Brain microvascular endothelial cell (primary cell): ENCODE data around the gene SMTNL1.

Experiments used
- DNase-seq: peaks from one replicate; pipeline ENCODE4 v3.0.0-alpha.2; 2020
- H3K27ac ChIP-seq: fragments of 250-450 bp; sonication (Bioruptor Pico); 2 replicates; pipeline ENCODE4 v1.5.1; 2020; ENCODE audit warnings: mild to moderate bottlenecking, moderate library complexity
- H3K27me3 ChIP-seq: fragments of 250-450 bp; sonication (Bioruptor Pico); replicated peaks from 2 replicates; pipeline ENCODE4 v1.5.1; 2020; ENCODE audit warnings: mild to moderate bottlenecking
- H3K36me3 ChIP-seq: fragments of 250-450 bp; sonication (Bioruptor Pico); replicated peaks from 2 replicates; pipeline ENCODE4 v1.5.1; 2020; ENCODE audit warnings: mild to moderate bottlenecking
- H3K4me3 ChIP-seq: 2 replicates; pipeline ENCODE4 v1.5.1; 2011; ENCODE audit warnings: low read depth, mild to moderate bottlenecking, control low read depth, low read length, moderate library complexity
- in situ Hi-C: cut with HindIII; loops from 2 replicates; pipeline ENCODE4 v1.10.0; 2017; ENCODE audit warnings: low sequenced_read_pairs, low pct_ligation_motif_present
- TF ChIP-seq, protein P1 (sequence below): IDR thresholded peaks from 2 replicates; pipeline ENCODE4 v1.5.1; 2011; ENCODE audit warnings: low read depth, mild to moderate bottlenecking, moderate library complexity, low read length, control low read depth, inconsistent platforms; ENCODE audit errors: missing control alignments

Gene SMTNL1

GRCh38 chr11:57544566-57544965 lies 7.2 kb downstream of the SMTNL1 start:
- TF ChIP-seq, protein P1, sequence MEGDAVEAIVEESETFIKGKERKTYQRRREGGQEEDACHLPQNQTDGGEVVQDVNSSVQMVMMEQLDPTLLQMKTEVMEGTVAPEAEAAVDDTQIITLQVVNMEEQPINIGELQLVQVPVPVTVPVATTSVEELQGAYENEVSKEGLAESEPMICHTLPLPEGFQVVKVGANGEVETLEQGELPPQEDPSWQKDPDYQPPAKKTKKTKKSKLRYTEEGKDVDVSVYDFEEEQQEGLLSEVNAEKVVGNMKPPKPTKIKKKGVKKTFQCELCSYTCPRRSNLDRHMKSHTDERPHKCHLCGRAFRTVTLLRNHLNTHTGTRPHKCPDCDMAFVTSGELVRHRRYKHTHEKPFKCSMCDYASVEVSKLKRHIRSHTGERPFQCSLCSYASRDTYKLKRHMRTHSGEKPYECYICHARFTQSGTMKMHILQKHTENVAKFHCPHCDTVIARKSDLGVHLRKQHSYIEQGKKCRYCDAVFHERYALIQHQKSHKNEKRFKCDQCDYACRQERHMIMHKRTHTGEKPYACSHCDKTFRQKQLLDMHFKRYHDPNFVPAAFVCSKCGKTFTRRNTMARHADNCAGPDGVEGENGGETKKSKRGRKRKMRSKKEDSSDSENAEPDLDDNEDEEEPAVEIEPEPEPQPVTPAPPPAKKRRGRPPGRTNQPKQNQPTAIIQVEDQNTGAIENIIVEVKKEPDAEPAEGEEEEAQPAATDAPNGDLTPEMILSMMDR: no peak
- H3K4me3 ChIP-seq: no peak overlapping the region
- H3K36me3 ChIP-seq: no peaks in the 10 kb centered on the region
- no peaks in the 10 kb centered on the region for H3K27me3 ChIP-seq
- DNase-seq: no peak
- no peak overlapping the region for H3K27ac ChIP-seq
- in situ Hi-C loops: no loop called here

GRCh38 chr11:57545883-57546282 lies 8.5 kb downstream of the SMTNL1 start:
- Histone ChIP-seq H3K27ac (no peak overlapping the region), H3K27me3 (no peaks in the 10 kb centered on the region), H3K4me3 (no peak overlapping the region), H3K36me3 (no peaks in the 10 kb centered on the region)
- TF ChIP-seq, protein P1: no peak
- no peak for DNase-seq
- in situ Hi-C loops: no loop called here

- no peaks in the 10 kb centered on the region for H3K27me3 ChIP-seq
- in situ Hi-C loops: no loop called here
- H3K36me3 ChIP-seq: no peaks in the 10 kb centered on the region
- TF ChIP-seq, protein P1: no peak
- H3K4me3 ChIP-seq: no peak overlapping the region
- DNase-seq: no peak
- no peak overlapping the region for H3K27ac ChIP-seq
Measured at GRCh38 chr11:57546451-57546850, 9.1 kb downstream of the SMTNL1 start.

DNA sequence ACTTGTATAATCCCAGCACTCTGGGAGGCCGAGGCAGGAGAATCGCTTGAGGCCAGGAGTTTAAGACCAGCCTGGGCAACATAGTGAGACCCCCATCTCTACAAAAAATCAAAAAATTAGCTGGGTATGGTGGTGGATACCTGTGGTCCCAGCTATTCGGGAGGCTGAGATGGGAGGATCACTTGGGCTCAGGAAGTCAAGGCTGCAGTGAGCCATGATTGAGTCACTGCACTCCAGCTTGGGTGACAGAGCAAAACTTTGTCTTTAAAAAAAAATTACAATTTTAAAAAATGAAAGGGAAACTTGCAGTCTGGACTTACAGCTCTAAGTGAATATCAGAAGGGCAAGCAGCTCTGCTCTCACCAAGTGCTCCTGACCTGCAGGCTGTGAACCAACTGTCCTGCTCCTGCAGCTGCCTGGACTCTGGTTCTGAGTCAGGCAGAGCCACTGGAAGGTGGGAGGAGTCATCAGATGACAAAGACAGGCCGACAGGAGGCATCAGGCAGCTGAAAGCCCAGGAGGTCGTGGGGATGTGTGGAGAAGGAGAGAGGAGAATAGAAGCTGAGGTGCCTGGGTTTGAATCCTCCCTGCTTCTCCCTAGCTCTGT lies 9.6 kb downstream of the SMTNL1 start:
- Histone ChIP-seq H3K27ac (no peak overlapping the region), H3K36me3 (no peaks in the 10 kb centered on the region), H3K27me3 (no peaks in the 10 kb centered on the region), H3K4me3 (no peak overlapping the region)
- peak; percentile 46 for DNase-seq
- TF ChIP-seq, protein P1: peak; percentile 39
- in situ Hi-C loops: no loop called here

- Histone ChIP-seq H3K27me3 (no peaks in the 10 kb centered on the region), H3K36me3 (no peaks in the 10 kb centered on the region), H3K27ac (no peak overlapping the region), H3K4me3 (no peak overlapping the region)
- no peak for DNase-seq
- in situ Hi-C loops: no loop called here
- TF ChIP-seq, protein P1: no peak
Measured at GRCh38 chr11:57547854-57548377, 10.5 kb downstream of the SMTNL1 start.

GRCh38 chr11:57549983-57550382 lies 12.6 kb downstream of the SMTNL1 start:
- Histone ChIP-seq H3K27ac (no peak overlapping the region), H3K36me3 (no peaks in the 10 kb centered on the region), H3K4me3 (no peak overlapping the region), H3K27me3 (no peaks in the 10 kb centered on the region)
- TF ChIP-seq, protein P1: no peak
- in situ Hi-C loops: no loop called here
- DNase-seq: no peak
